Cardiac muscle cell (in vitro differentiated cells and primary cell): ENCODE data around the gene ANKRD17. TPM values are rescaled to one million over a fixed set of nuclear protein-coding genes. Genes with fewer than 3 reads are reported as not detected.
"Not testable (repeated sequence)": the region's sequence is repeated elsewhere in the genome, so short reads cannot be mapped to it uniquely, and the experiment has no call there.

Experiments used
- DNase-seq, 2 donors: peaks; one replicate each; pipeline versions ENCODE4 v3.0.0 to v3.0.0-alpha.2; 2010 to 2017; ENCODE audit warnings: low read depth in 1 of 2, low spot score in 1 of 2
- H3K27ac ChIP-seq: fragments of 200-600 bp; sonication (generic); 2 replicates; pipeline ENCODE4 v1.5.1; 2016
- H3K27me3 ChIP-seq: fragments of 200-600 bp; sonication (generic); 2 replicates; pipeline ENCODE4 v1.6.0; 2016; ENCODE audit warnings: control low read depth
- H3K36me3 ChIP-seq: fragments of 200-600 bp; sonication (generic); 2 replicates; pipeline ENCODE4 v1.5.1; 2016; ENCODE audit warnings: control low read depth
- H3K4me1 ChIP-seq: fragments of 200-600 bp; sonication (generic); 2 replicates; pipeline ENCODE4 v1.8.1; 2017; ENCODE audit warnings: low read depth, mild to moderate bottlenecking, mixed run types
- H3K4me3 ChIP-seq: fragments of 200-600 bp; sonication (generic); 2 replicates; pipeline ENCODE4 v1.5.1; 2016; ENCODE audit warnings: mild to moderate bottlenecking
- H3K9me3 ChIP-seq: fragments of 200-600 bp; sonication (generic); 2 replicates; pipeline ENCODE4 v1.5.1; 2017; ENCODE audit warnings: low read depth, mild to moderate bottlenecking, control low read depth
- polyA plus RNA-seq: library from polyadenylated mRNA; unstranded; fragments of >200 nt; fragmentation: Nextera tagmentation; extraction: Ambion mirVana; gene quantifications from 2 replicates; pipeline ENCODE4 v1.2.1, GENCODE V29; 2016
- total RNA-seq: library from RNA; depleted of rRNA; stranded (reverse); fragments of >200 nt; gene quantifications from 2 replicates; pipeline ENCODE4 v1.2.3, GENCODE V29; 2016
- TF ChIP-seq, protein P1 (sequence below): IDR thresholded peaks from 2 replicates; pipeline ENCODE4 v1.5.1; 2012; ENCODE audit warnings: low read depth, mild to moderate bottlenecking, low read length

Gene ANKRD17
- total and polyA plus RNA-seq, 2 experiments from 2014 or later = 38.9 to 60.1 TPM

DNA sequence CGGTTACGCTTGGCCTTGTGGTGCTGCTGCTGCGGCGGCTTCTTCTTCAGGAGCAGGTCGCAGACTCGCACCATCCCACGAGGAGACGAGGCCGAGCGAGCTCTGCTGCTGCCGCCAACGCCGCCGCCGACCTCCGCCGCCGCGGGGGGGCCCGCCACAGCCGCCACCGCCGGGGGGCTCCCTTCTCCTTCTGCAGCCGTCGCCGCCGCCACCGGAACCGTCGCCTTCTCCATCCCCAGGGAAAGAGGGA lies 237 bp downstream of the ANKRD17 start:
- Histone ChIP-seq H3K9me3 (no peaks in the 10 kb centered on the region), H3K4me3 (peak overlapping the region; percentile 78), H3K27me3 (no peaks in the 10 kb centered on the region), H3K27ac (peak overlapping the region; percentile 97), H3K36me3 (no peaks in the 10 kb centered on the region), H3K4me1 (peaks cover 20% of the 10 kb centered on the region)
- no peak for DNase-seq
- TF ChIP-seq, protein P1, sequence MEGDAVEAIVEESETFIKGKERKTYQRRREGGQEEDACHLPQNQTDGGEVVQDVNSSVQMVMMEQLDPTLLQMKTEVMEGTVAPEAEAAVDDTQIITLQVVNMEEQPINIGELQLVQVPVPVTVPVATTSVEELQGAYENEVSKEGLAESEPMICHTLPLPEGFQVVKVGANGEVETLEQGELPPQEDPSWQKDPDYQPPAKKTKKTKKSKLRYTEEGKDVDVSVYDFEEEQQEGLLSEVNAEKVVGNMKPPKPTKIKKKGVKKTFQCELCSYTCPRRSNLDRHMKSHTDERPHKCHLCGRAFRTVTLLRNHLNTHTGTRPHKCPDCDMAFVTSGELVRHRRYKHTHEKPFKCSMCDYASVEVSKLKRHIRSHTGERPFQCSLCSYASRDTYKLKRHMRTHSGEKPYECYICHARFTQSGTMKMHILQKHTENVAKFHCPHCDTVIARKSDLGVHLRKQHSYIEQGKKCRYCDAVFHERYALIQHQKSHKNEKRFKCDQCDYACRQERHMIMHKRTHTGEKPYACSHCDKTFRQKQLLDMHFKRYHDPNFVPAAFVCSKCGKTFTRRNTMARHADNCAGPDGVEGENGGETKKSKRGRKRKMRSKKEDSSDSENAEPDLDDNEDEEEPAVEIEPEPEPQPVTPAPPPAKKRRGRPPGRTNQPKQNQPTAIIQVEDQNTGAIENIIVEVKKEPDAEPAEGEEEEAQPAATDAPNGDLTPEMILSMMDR = peak; percentile 14

DNA sequence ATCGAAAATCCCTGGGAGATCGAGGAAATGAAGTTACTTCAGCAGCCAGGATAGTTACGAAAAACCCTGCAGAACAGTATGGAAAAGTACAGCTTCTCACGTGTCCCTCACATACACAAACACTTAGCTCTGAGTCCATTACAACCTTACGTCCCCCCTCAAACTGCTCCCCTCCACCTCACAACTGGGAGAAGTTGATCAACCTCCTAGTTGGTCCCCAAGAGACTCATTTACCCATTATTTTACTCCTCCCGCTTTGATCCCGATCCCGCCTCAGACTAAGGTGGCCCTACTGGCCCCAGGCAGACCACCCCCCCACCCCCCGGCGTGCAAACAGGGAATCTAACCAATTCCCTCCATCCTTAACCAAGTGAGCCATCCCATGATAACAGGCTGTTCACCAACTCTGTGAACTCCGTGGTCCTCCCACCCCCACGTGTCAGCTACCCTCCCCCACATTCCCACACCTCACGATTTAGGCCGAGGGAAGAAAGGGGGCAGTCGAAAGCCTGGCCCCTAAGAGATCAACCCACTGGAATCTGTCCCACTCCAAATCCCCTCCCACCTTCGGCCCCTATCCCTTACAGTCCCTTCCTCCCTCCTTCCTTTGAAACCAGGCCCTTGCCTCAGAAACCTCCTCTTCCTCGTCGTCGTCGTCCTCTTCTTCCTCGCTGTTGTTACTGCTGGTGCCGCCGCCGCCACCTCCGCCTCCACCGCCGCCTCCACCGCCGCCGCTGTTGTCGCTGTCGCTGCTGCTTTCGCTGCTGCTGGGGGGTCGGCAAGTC lies 755 bp downstream of the ANKRD17 start:
- no peaks in the 10 kb centered on the region for H3K36me3 ChIP-seq
- TF ChIP-seq, protein P1 = no peak
- H3K27me3 ChIP-seq = no peaks in the 10 kb centered on the region
- peak overlapping the region; percentile 78 for H3K4me3 ChIP-seq
- peak; percentile 51 to 60 for DNase-seq
- H3K4me1 ChIP-seq = peaks cover 20% of the 10 kb centered on the region
- no peaks in the 10 kb centered on the region for H3K9me3 ChIP-seq
- peak overlapping the region; percentile 97 for H3K27ac ChIP-seq

DNA sequence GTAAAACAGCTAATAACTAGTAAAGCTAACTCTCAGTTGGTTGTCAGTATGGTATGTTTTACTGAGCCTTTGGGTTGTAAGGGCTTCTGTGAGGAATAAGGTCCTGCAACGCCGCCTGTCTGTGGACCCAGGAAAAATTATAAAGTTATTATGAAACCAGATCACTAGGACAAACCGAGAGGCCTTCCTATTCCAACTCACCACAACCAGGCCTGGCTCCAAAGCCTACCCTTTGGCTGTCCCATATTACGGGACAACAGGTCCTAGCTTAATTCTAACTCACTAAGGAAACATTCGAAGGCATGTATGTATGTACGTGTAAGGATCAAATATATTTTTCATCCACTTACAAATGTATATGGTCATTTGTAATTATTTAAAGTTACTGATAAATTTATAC lies 1.4 kb downstream of the ANKRD17 start:
- Histone ChIP-seq H3K4me1 (peaks cover 20% of the 10 kb centered on the region), H3K9me3 (no peaks in the 10 kb centered on the region), H3K36me3 (no peaks in the 10 kb centered on the region), H3K4me3 (peak overlapping the region; percentile 78), H3K27ac (peak overlapping the region; percentile 97), H3K27me3 (no peaks in the 10 kb centered on the region)
- peak; percentile 82 to 89 for DNase-seq
- TF ChIP-seq, protein P1 = peak; percentile 77

DNA sequence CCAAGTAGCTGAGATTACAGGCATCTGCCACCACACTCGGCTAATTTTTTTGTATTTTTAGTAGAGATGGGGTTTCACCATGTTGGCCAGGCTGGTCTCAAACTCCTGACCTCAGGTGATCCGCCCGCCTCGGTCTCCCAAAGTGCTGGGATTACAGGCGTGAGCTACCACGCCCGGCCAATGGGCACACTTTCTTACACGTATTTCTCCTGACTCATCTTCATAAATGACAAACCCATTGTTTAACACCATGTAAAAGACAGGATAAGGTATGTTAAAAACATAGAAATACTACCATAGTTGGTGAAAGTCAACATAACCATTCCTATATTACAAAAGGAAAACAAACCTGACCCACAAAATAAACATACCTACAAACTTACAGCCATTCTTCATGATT lies 2.8 kb downstream of the ANKRD17 start:
- DNase-seq, H3K9me3 ChIP-seq, H3K36me3 ChIP-seq, H3K27ac ChIP-seq, H3K27me3 ChIP-seq: not testable (repeated sequence)
- peak overlapping the region; percentile 78 for H3K4me3 ChIP-seq
- peaks cover 20% of the 10 kb centered on the region for H3K4me1 ChIP-seq

DNA sequence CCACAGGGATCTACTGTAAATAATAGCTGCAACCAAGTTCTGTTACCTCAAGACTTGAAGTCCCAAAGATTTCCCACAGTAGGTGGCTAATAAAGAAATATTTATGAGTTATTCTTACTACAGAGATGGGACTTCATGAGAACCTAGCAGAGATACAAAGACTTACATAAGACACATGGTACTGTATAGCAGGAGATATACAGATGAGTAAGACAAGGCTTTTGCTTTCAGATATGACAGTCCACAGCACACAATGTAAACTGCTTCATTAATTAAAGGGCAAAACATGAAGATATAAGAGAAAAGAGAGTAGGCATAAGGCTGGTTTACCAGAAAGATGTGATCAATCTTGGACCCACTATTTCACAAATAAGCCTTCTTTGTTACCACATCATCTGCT lies 6.6 kb downstream of the ANKRD17 start:
- Histone ChIP-seq H3K9me3 (no peaks in the 10 kb centered on the region), H3K27me3 (no peaks in the 10 kb centered on the region), H3K4me3 (no peak overlapping the region), H3K4me1 (peaks cover 15% of the 10 kb centered on the region), H3K36me3 (no peaks in the 10 kb centered on the region), H3K27ac (no peak overlapping the region)
- no peak for DNase-seq
- TF ChIP-seq, protein P1 = no peak

DNA sequence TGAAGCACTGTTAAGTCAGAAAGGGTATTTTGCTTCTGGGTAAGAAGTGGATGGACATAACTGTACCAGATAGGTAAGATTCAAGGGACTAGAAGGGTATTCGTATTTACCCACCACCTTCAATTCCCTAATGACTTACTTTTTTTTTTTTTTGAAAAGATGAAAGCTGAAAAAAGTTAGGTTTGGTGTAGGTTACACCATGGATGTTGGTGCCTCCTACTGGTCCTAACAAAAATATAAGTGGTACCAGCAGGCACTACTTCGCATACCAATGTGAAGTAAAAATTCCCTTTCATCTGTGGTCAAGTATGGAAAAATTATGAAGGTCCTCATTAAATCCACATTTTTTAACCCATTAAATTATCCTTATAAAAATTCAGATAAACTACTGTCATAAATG lies 7.2 kb downstream of the ANKRD17 start:
- Histone ChIP-seq H3K4me1 (peaks cover 11% of the 10 kb centered on the region), H3K27ac (no peak overlapping the region), H3K4me3 (no peak overlapping the region), H3K36me3 (no peaks in the 10 kb centered on the region), H3K27me3 (no peaks in the 10 kb centered on the region), H3K9me3 (no peaks in the 10 kb centered on the region)
- TF ChIP-seq, protein P1 = peak; percentile 24
- peak in 1 of 2 donors; percentile 13 for DNase-seq
